NCI-H510A treated with DMSO at 0.1 percent for 48 hours (cell line): ENCODE measurements around the gene MPRIP.
"Not testable (repeated sequence)": the region's sequence is repeated elsewhere in the genome, so short reads cannot be mapped to it uniquely, and the experiment has no call there.

Experiments
- DNase-seq: peaks from one replicate; lab custom pipeline; 2025; lab: John Stamatoyannopoulos, UW

MPRIP gene

DNA sequence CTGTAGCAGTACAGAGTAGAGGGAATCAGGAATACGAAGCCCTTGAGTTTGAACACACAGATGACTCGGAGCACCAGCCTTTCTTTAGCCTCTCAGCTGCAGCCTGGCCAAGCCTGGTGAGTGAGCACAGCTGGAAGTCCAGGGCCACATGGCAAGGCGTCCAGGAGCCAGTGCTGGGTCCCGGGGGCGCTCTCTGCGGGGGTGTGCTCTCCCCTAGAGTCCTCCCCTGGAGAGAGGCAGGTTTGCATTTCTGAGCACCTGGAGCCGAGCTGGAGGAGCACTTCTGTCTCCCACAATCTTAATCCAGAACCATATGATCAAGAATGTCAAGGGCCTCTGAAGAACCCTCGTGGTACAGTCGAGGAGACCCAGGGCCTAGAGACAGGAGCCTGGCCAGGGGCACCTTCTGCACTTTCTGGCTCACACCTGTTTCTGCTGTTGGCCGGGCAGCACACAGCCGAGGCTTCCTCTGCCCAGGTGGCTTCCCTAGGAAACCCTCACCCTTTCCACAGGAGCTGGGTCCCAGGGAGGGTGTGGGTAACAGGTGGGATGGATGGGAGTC lies 85.6 kb downstream of the MPRIP start:
- no peak for DNase-seq

DNA sequence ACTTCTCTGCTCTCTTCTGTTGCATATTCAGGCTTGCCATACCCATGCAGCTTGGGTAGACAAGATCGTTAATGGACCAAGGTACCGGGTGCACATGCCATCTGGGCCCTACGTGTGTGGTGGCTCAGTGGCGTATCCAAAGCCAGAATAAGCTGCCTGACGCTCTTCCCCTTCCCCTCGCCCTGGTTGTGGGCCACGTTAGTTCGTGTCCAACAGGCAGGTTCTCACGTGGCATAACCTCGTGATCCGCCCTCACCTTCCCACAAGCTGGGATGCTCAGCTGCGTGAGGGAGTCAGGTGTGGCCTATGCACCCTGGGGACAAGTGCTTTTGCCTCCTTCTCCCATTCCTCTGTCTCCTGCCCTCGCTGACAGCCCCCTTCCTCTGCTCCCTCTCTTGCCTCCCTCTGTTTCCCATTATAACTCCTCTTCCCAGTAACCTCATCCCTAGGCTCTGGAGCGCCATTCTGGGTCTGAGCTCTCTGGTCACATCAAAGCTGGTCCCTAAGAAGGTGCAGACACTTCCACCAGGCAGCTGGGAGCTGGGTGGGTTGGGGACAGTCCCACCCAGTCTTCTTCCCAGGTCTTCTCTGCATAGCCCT lies 86.3 kb downstream of the MPRIP start:
- no peak for DNase-seq

DNA sequence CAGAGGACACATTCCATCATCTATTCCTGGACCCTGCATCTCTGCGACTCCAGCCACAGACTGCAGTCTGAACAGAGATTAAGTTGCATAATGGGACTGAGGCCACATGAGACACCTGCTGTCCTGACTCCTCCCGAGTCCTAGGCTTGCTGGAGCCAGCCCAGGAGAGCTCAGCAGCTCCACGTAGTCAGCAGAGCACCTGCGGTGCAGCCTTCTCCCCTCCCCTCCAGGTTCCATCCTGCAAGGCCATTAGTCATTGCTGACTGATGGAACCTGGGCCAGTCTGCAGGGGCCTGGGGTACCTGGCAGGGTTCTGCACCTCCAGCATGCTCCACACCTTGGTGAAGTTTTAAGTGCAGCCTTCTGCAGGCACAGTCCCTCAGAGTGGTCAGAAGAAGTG lies 87.2 kb downstream of the MPRIP start:
- peak; percentile 54 for DNase-seq

DNA sequence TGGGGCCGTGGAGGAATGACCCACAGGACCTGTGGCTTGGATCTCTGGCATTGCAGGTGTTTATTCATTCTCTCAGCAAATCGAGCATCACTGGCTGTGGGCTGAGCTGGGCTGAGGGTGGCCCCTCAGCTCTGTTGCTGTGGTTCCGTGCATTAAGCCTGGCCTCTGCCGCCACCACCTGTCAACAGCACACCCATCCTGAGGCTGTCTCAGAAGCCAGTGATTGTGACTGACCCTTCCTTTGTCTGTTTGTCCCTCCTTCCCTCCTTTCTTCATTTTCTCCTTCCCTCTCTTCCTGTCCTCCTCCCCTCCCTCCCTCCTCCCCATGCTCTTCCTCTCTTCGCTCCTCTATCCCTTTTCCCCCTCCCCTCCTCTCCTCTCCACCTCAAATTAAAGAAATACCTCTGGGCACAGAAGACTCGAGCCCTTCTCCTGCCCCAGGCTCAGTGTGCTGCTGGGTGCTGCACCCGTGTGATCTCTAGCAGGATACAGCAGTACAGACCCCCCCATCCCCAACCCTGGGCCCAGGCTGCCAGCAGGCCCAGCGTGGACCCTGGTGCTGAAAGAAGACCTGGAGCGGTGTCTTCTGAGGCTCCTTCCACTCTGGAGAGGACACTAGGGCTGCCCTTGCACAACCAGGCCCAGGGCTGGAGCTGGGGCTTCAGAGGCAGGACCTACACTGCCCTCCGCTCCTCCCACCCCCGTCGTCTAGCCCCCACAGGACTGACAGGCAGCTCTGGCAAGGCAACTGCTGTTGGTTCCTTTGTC lies 88.0 kb downstream of the MPRIP start:
- DNase-seq, result no peak

- DNase-seq, result no peak
Measured at GRCh38 chr17:17131839-17132238, 89.6 kb downstream of the MPRIP start.

DNA sequence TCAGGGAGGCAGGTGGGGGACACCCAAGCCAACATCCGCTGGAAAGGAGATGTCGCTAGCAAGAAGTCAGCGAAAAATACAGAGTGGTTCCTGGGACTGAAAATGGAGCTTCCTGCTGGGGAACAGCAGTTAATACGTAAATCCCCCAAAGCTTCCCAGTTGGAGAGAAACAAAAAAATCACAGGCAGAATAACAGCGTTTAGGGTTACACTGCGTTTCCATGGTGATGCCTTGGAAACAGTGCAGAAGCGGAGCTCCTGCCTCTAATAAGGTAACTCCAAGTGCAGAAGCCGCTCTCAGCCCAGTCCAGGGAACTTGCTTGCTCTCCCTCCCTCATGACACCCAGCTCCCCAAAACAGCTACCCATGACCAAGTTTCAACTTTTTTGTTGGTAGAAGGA lies 90.5 kb downstream of the MPRIP start:
- no peak for DNase-seq

DNA sequence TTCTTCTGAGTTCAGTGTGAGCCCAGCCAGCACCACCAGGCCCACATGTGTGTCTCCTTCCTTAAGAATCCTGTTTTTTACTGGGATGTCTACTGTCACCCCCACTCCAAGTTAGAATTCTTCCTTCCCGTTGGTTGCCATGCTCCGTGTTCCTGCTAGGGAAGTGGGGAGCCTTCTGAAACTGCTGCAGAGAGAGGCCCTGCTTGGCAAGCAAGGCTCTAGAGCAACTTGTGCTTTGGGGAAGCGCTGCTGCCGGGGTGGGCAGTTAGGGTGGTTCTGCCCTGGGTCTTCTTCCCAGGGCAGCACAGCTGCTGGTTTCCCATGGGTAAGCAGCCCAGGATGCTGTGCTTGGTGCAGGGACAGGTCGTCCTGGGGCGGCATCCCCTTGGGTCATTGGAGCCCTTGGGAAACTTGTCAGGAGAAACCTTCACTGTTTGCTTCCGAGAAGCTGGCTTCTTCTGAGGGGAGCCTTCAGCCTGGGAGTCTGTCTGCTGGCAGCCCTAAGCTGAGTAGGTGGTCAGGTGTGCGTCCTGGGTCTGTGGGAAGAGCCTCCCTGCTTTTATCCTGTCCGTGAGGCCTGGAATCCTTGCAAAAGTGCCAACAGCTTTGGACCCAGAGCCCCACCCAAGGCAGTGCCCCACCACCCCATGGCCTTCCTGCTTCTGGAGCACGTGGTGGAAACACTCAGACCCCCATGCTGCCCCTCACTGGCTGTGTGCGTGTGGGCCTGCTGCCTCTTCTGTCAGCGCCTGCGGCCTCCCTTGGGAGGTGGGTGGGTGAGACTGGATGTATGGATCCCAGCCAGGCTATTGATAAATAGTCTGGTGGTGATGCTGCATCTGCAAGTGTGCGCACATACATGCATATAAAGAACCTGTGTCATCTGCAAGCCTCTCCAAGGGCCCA lies 92.0 kb downstream of the MPRIP start:
- no peak for DNase-seq

DNA sequence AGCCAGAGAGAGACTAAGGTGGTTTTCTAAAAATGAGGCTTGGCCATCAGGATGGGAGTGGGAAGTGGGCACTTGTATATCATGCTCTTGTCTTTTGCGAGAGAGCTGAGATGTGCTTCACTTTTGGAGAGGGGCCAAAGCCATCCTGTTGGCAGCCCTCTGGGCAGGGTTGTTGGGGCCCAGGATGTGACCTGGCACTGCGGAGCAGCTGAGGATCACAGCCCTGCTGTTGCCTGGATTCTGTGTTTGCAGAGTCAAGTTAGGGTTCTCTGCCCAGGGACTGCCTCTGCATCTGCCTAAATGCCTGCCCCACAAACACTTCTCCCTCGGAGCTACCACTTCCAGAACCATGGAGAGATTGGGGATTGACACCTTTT lies 92.7 kb downstream of the MPRIP start:
- peak; percentile 22 for DNase-seq

GRCh38 chr17:17136221-17136620 lies 94.0 kb downstream of the MPRIP start:
- DNase-seq, result not testable (repeated sequence)

DNA sequence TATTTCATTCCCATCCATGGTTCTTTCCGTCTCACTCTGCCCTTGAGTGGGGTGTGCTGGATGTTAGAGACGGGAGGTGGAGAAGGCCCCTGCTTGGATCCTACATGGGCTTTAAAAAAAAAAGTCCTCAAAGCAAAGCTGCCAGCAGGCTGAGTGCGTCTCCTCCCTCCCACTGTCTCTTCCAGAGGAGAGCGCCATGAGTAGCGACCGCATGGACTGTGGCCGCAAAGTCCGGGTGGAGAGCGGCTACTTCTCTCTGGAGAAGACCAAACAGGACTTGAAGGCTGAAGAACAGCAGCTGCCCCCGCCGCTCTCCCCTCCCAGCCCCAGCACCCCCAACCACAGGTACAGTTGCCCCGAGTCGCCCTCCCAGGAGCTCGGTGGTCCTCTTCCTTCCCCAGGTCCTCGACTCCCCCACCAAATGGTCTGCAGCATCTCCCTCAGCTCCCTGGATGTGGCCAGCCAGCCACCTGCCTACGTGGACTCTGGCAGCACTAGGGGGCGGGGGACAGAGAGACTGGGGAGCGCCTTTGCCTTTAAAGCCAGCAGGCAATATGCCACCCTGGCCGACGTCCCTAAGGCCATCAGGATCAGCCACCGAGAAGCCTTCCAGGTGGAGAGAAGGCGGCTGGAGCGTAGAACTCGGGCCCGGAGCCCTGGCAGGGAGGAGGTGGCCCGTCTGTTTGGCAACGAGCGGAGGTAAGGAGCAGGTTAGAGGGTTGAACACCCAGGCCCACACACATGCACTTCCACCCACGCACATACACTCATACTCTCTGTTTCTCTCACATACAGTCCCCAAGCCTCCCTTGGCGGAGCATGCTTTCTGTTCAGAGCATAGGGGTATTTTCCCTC lies 95.7 kb downstream of the MPRIP start:
- no peak for DNase-seq

GRCh38 chr17:17139972-17140589 lies 97.8 kb downstream of the MPRIP start:
- DNase-seq, result peak; percentile 72

- no peak for DNase-seq
Measured at GRCh38 chr17:17140590-17140980, 98.3 kb downstream of the MPRIP start.

GRCh38 chr17:17141279-17141678 lies 99.0 kb downstream of the MPRIP start:
- no peak for DNase-seq

- DNase-seq, result peak; percentile 22
Measured at GRCh38 chr17:17141860-17142552, 99.7 kb downstream of the MPRIP start.

GRCh38 chr17:17142556-17142955 lies 100.3 kb downstream of the MPRIP start:
- DNase-seq, result no peak

DNA sequence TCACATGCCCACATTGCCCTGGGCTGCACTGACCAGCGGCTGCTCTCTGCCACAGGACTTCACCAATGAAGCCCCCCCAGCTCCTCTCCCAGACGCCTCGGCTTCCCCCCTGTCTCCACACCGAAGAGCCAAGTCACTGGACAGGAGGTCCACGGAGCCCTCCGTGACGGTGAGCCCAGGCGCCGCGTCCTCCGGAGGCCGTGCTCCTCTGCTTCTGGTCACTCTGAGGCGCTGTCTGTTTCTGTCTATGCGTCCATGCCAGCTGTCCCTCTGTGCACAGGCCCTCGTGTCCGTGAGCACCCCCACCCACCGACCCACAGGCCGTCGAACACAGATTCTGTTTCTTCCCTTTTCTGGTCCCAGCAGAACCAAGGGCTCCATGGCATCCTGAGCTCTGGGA lies 101.2 kb downstream of the MPRIP start:
- no peak for DNase-seq

- no peak for DNase-seq
Measured at GRCh38 chr17:17144061-17144460, 101.8 kb downstream of the MPRIP start.

DNA sequence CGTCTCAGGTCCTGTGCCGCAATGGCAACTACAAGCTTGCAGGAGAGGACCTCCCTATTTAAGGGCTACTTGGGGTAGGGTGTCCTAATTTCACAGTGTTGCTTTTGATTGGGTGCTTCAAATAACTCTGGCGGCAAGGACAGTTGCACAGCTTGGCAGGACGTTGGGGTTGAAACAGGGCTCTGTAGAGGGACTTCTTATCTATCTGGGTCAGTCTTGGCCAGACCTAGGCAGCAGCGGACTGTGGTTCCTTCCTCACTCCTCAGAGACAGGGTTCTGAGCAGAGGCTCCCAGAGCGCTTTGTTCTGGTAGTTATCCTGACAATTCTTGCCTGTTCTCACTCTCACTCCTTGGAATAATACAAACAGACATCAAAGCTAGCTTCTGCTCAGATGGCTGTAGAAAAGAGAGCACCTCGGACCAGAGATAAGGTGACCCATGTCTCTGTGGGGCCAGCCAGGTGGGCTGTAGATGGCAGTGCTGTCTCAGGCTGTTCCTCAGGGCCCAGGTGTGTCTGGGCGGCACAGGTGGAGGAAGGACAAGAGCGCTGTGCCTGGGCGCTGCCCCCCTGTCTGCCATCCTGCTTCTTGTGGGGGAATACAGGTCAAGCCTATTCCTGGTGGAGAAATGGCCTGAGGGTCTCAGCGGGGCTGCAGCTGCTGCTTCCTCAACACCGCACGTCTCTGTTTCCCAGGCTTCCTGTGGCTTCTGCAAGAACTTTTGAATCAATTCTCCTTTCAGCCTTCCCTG lies 102.8 kb downstream of the MPRIP start:
- DNase-seq, result no peak

DNA sequence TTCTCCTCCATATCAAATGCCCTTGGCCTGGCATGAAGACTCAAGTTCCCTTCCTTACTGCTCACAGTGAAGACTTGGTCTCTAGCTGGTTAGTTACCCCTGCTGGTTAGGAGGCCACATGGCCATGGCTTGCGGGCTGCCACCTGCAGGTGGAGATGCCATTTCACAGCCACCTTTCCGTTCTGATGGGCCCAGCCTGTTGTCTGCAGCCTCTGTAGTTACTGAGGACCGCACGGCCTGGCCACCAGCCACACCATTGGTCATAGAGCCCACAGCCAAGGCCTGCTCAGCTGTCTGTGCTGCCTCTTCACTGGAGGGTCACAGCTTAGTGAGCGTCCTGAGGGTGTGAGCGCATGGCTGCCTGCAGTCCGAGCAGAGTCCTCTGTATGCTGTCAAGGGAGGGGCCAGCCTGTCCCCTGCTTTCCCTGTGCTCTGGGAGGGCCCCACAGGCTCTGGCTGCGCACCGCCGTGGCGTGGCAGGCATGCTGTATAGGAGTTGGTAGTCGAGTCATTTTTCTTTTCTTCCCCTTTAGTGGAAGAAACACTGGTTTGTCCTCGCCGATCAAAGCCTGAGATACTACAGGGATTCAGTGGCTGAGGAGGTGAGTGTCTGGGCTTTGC lies 104.6 kb downstream of the MPRIP start:
- DNase-seq, result no peak
